OCI-LY1 (cell line): Measurements from ENCODE around the gene SLC13A5.

Source experiments
- EZH2 ChIP-seq: fragments of 200-600 bp; sonication (generic), shearing (Covaris generic); IDR thresholded peaks from 2 replicates; pipeline ENCODE4 v1.8.0; 2017; ENCODE audit warnings: borderline replicate concordance, mixed run types, mild to moderate bottlenecking, antibody characterized with exemption, low read length, moderate library complexity, mixed read lengths
- TF ChIP-seq, protein P1 (sequence below): fragments of 200-600 bp; sonication (generic), shearing (Covaris generic); IDR thresholded peaks from 2 replicates; pipeline ENCODE4 v1.5.1; 2017; ENCODE audit warnings: mild to moderate bottlenecking, antibody characterized with exemption, low read length, moderate library complexity, mixed read lengths

DNA sequence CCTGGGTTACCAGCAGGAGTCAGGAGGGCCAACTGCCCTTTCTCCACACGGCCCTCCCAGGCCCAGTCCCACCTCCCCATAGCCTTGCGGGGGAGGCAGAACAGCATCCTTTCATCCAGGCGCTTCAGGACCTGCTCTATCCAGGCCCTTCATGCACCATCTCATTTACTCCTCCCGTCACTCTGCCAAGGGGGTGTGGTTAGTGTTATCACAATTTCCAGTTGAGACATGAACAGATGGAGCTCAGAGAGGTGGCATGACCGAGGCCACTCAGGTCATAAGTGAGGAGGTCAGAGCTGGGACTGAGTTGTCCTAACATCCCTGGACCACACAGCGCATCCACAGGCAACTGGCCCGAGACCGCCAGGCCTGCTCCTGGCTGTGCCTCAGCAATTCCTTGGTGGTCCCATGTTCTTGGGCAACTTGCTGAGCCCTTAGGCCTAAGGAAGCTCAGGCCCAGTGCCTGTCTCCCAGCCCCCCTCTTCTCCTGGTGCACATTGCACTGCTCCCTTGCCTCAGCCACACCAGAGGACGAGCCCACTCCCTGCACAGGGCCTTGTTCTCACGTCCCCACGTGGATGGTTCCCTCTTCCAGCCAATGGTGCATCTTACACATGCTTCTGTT is 37.9 kb downstream of the SLC13A5 start:
- TF ChIP-seq, protein P1, sequence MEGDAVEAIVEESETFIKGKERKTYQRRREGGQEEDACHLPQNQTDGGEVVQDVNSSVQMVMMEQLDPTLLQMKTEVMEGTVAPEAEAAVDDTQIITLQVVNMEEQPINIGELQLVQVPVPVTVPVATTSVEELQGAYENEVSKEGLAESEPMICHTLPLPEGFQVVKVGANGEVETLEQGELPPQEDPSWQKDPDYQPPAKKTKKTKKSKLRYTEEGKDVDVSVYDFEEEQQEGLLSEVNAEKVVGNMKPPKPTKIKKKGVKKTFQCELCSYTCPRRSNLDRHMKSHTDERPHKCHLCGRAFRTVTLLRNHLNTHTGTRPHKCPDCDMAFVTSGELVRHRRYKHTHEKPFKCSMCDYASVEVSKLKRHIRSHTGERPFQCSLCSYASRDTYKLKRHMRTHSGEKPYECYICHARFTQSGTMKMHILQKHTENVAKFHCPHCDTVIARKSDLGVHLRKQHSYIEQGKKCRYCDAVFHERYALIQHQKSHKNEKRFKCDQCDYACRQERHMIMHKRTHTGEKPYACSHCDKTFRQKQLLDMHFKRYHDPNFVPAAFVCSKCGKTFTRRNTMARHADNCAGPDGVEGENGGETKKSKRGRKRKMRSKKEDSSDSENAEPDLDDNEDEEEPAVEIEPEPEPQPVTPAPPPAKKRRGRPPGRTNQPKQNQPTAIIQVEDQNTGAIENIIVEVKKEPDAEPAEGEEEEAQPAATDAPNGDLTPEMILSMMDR, result no peak
- TF ChIP-seq EZH2, result no peak
